Activated T-cell treated with anti-CD3 and anti-CD28 coated beads, Interleukin-2, amount 50 U/mL, for 72 hours (primary cell): ENCODE data around the gene CASP6. TPM values are rescaled to one million over a fixed set of nuclear protein-coding genes. Genes with fewer than 3 reads are reported as not detected.
A peak's percentile ranks its signal among the peaks of the same experiment; 100 is the strongest.

Experiments used
- ATAC-seq, 2 donors: fragments of 150-1000 bp; cut with Tn5 transposase; replicated peaks in 1 of 2; 2 replicates each; pipeline ENCODE4 v1.10.0; 2021; ENCODE audit warnings: moderate library complexity in 2 of 2, mild to moderate bottlenecking in 1 of 2
- DNase-seq, 2 donors: peaks; one replicate each; pipeline ENCODE4 v3.0.0; 2021 to 2022; ENCODE audit warnings: mixed read lengths in 1 of 2
- H3K27ac Mint-ChIP-seq: one replicate; pipeline ENCODE4 v1.8.0; 2022; ENCODE audit warnings: mild to moderate bottlenecking, moderate library complexity, mixed read lengths
- H3K27me3 Mint-ChIP-seq: one replicate; pipeline ENCODE4 v1.8.0; 2022; ENCODE audit warnings: low read depth, mixed read lengths
- H3K36me3 Mint-ChIP-seq, 2 donors: one replicate each; pipeline ENCODE4 v1.8.0; 2022; ENCODE audit warnings: mixed read lengths in 2 of 2, mild to moderate bottlenecking in 1 of 2; ENCODE audit not compliant: insufficient read depth in 2 of 2
- H3K4me1 Mint-ChIP-seq: one replicate; pipeline ENCODE4 v1.8.0; 2022; ENCODE audit warnings: low read depth, mixed read lengths
- H3K4me3 Mint-ChIP-seq, 2 donors: one replicate each; pipeline ENCODE4 v1.8.0; 2022; ENCODE audit warnings: mild to moderate bottlenecking in 2 of 2, mixed read lengths in 2 of 2, moderate library complexity in 2 of 2
- H3K9me3 Mint-ChIP-seq, 2 donors: one replicate each; pipeline ENCODE4 v1.8.0; 2022; ENCODE audit warnings: mixed read lengths in 2 of 2
- total RNA-seq, 2 donors: library from RNA; stranded (reverse); gene quantifications; one replicate each; pipeline ENCODE4 v1.2.3, GENCODE V29; 2022

Gene CASP6
- total RNA-seq, 2 donors from 2014 or later = 25.1 to 30.3 TPM

DNA sequence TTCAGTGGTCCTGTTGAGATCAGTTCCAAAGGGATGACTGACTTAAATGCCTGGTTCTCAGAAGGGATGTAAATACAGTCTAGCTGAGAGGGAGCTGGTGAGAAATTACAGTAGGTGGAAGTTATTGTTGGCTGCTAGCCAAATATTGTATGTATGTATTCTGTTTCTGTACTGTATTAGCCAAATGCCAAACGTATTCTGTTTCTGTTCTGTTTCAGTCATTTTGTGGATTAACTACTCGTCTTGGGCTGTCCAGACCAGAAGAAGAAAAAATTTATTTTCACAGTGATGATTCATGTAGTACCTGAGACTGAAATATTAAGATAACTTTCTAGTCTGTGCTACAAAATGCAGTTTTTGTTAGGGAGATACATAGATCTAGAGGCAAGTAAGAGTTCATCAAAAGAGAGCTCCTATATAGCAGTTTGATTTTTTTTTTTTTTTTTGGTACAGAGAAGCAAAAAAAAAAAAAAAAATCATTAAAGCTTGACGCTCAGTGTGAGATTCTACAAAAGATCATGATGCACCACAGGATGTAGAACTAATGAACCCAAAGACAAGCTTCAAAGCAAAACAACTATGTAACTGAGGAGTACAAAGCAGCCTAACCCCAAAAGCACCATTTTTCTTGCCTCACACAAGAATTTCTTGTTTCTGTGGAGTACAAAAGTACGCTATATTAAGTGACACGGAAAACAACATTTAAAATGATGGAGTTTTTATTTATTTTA, 54.8 kb downstream of the CASP6 start:
- Mint-ChIP-seq H3K4me1 (peaks cover 32% of the 10 kb centered on the region), H3K4me3 (peak overlapping the region; percentile 35 to 79), H3K9me3 (peaks cover 4 to 9% of the 10 kb centered on the region in 2 donors), H3K27ac (peak overlapping the region; percentile 81), H3K27me3 (no peaks in the 10 kb centered on the region), H3K36me3 (peaks cover 10 to 14% of the 10 kb centered on the region in 2 donors)
- ATAC-seq (peak; percentile 20 to 39), DNase-seq (no peak)

DNA sequence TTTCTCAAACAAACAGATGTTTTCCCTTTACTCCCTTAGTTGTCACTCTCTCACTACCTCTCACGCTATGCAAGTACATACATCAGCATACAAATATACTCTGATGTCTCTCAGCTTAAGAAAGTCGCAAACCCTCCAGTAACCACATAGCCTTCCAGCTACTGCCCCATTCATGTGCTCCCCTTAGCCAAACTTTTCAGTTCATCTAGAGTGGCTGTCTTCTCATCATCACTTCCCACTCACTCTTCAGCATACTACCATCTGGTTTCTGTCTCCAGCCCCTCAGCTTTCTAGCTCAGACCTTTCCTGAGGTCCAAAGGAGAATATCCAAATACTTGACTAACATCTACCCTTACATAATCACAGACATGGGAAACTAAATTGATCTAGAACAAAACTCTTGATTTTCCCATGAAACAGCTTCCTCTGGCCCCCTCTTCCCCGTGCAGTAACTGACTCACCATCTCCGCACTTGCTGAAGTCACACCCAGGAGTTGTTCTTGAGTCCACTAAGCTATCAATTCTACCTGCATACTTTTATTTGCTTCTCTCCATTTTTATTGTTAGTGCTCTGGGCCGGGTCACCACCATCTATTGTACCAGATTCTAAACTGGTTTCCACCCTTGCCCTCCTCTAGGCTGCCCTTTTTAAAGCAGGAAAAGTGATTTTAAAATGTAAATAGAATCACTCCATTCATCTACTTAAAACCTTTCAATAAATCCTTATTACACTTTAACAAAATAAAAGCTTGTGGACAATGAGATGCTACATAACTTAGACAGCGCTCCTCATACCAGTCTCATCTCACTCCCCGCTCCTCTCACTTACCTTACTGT, 57.2 kb downstream of the CASP6 start:
- H3K4me1 Mint-ChIP-seq = peaks cover 46% of the 10 kb centered on the region
- H3K27me3 Mint-ChIP-seq = no peaks in the 10 kb centered on the region
- DNase-seq (no peak), ATAC-seq (peak; percentile 44 to 50)
- peaks cover 4 to 5% of the 10 kb centered on the region in 2 donors for H3K36me3 Mint-ChIP-seq
- no peak overlapping the region for H3K4me3 Mint-ChIP-seq
- H3K27ac Mint-ChIP-seq = no peak overlapping the region
- peaks cover 0 to 4% of the 10 kb centered on the region in 2 donors for H3K9me3 Mint-ChIP-seq

DNA sequence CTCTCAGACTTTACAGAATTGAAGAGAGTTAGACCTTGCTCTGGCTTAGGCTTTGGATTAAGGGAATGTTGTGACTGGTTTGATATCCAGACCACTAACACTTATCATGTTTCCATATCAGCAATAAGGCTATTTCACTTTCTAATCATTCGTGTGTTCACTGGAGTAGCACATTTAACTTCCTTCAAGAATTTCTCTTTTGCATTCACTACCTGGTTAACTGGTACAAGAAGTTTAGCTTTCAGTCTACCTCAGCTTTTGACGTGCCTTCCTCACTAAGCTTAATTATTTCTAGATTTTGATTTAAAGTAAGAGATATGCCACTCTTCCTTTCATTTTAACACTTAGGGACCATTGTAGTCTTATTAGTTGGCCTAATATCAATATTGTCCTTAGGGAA, 62.6 kb downstream of the CASP6 start:
- Mint-ChIP-seq H3K27me3 (no peaks in the 10 kb centered on the region), H3K36me3 (peaks cover 9 to 17% of the 10 kb centered on the region in 2 donors), H3K4me3 (peak overlapping the region in 1 of 2 donors; percentile 16), H3K4me1 (peaks cover 27% of the 10 kb centered on the region), H3K27ac (peak overlapping the region; percentile 72), H3K9me3 (peaks cover 5 to 7% of the 10 kb centered on the region in 2 donors)
- DNase-seq (no peak), ATAC-seq (no peak)

Other genes with a start within 250 kb of the CASP6 start
- gene MCUB, start 143.2 kb downstream of the CASP6 start, total RNA-seq = 10 to 100 TPM; 43.8 to 52.0 TPM
- gene PLA2G12A, start 26.6 kb upstream of the CASP6 start, total RNA-seq = 10 to 100 TPM; 14.7 to 19.5 TPM
- gene CFI, start 98.6 kb upstream of the CASP6 start, total RNA-seq = under 1 TPM; 0.17 to 0.81 TPM
- 10 to 100 TPM; 23.8 to 33.6 TPM for gene GAR1, start 112.3 kb upstream of the CASP6 start, total RNA-seq
- gene RRH, start 124.5 kb upstream of the CASP6 start, total RNA-seq = under 1 TPM in 1 of 2 donors, not detected in 1; 0.99 TPM
- gene LRIT3, start 144.7 kb upstream of the CASP6 start, total RNA-seq = under 1 TPM; 0.09 to 0.46 TPM
- not detected for gene EGF, start 209.4 kb upstream of the CASP6 start, total RNA-seq